Measurements from ENCODE around the gene SPRING1.
A peak's percentile ranks its signal among the peaks of the same experiment; 100 is the strongest.

The SPRING1 gene

DNA sequence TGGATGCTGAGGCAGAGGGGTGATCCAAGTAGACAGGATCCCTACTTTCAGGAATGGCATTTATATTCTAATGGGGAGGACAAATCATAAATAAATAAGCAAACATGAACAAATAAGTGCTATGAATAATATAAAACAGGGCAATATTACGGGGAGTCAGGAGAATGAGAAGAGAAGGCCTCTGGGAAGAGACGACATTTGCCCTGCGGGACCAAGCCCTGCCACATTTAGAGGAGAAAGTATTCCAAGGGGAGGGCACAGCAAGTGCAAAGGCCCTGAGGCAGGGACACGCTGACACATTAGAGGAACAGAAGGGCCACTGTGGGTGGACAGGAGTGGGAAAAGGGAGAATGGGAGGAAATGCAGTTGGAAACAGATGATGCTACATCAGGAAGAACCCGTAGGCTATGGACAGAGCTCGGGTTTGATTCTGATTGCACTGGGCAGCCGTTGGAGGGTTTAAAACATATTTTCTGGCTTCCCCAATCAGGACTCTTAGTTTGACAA, 1.6 kb upstream of the SPRING1 start:
- H3K27ac ChIP-seq (ENCODE audit: low read depth, low read length) = no peak overlapping the region
- no peaks in the 10 kb centered on the region for H3K9me3 ChIP-seq (ENCODE audit: control insufficient read depth, insufficient read depth, low read length)
- no peak overlapping the region for H3K9ac ChIP-seq (ENCODE audit: low read depth, low read length)
- H3K36me3 ChIP-seq (ENCODE audit: control insufficient read depth, insufficient read depth, low read length) = peaks cover 39% of the 10 kb centered on the region
- no peak overlapping the region; the same call in 1 of the 2 replicates for H3K4me3 ChIP-seq (ENCODE audit: low read depth, low read length)
- H3K4me1 ChIP-seq (ENCODE audit: control insufficient read depth, insufficient read depth, low read length) = no peaks in the 10 kb centered on the region
- no peaks in the 10 kb centered on the region for H3K27me3 ChIP-seq (ENCODE audit: control insufficient read depth, insufficient read depth, low read length)

DNA sequence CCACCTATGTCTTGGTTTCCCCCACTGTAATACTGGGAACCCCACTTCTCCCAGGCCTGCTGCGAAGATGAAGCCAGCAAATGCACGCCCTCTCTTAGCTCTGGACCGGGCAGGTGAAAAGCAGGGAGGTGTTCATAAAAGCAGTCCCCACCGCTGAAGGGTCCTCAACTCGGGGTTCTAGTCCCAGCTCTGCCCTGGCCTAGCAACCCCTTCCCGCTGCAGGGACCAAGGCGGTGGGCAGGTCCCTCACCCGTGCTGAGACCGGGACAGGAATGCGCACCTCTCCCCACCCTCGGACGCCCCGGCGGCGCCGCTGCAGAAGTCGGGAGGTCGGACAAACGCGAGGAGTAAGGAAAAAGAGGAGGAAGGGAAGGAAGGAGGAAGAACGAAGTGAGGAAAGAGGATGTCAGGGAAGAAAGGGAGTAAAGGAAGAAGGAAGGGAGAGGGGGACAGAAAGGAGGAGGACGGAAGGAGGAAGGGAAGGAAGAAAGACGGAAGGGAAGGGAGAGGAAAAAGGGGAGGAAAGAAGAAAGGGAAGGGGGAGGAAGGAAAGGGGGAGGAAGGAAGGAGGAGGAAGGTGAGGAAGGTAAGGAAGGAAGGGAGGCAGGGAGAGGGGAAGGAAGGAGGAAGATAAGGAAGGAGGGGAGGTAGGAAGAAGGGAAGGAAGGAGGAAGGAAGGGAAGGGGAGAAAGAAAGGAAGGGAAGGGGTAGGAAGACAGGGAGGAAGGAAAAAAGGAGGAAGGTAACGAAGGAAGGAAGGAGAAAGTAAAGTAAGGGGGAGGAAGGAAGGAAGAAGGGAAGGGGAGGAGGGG, 701 bp downstream of the SPRING1 start:
- no peaks in the 10 kb centered on the region for H3K27me3 ChIP-seq (ENCODE audit: control insufficient read depth, insufficient read depth, low read length)
- H3K27ac ChIP-seq (ENCODE audit: low read depth, low read length) = no peak overlapping the region
- H3K36me3 ChIP-seq (ENCODE audit: control insufficient read depth, insufficient read depth, low read length) = peaks cover 38% of the 10 kb centered on the region
- H3K9ac ChIP-seq (ENCODE audit: low read depth, low read length) = peak overlapping the region; percentile 69
- H3K4me1 ChIP-seq (ENCODE audit: control insufficient read depth, insufficient read depth, low read length) = no peaks in the 10 kb centered on the region
- peak overlapping the region; percentile 85 for H3K4me3 ChIP-seq (ENCODE audit: low read depth, low read length)
- H3K9me3 ChIP-seq (ENCODE audit: control insufficient read depth, insufficient read depth, low read length) = no peaks in the 10 kb centered on the region

DNA sequence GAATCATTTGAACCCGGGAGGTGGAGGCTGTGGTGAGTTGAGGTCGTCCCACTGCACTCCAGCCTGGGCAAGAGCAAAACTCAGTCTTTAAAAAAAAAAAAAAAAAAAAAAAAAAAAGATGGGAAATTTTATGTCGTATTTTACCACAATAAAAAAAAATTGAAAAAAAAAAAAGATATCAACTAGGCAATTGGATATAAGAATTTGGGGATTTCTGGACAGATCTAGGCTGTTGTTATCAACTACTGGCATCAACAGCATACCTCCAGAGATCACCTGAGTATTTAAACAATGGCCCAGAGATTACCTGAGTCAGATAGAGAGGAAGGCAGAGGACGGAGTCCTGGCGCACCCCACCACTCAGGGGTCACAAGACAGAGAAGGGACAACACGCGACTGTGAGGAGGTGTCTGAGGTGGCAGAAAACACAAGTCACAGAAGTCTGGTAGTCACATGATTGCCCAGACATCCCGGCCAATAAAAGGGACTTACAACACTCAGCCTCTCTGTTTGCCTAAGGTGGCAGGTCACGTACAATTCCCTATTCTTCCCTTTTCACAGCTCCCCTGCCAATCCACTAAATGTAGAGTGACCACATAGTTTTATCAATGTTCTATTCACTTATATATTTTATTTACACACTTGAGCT, 1.8 kb downstream of the SPRING1 start:
- Histone ChIP-seq H3K27me3 (ENCODE audit: control insufficient read depth, insufficient read depth, low read length) (no peaks in the 10 kb centered on the region), H3K36me3 (ENCODE audit: control insufficient read depth, insufficient read depth, low read length) (peaks cover 27% of the 10 kb centered on the region), H3K4me1 (ENCODE audit: control insufficient read depth, insufficient read depth, low read length) (no peaks in the 10 kb centered on the region), H3K9me3 (ENCODE audit: control insufficient read depth, insufficient read depth, low read length) (no peaks in the 10 kb centered on the region), H3K27ac (ENCODE audit: low read depth, low read length) (no peak overlapping the region), H3K9ac (ENCODE audit: low read depth, low read length) (no peak overlapping the region), H3K4me3 (ENCODE audit: low read depth, low read length) (peak overlapping the region; percentile 85)

DNA sequence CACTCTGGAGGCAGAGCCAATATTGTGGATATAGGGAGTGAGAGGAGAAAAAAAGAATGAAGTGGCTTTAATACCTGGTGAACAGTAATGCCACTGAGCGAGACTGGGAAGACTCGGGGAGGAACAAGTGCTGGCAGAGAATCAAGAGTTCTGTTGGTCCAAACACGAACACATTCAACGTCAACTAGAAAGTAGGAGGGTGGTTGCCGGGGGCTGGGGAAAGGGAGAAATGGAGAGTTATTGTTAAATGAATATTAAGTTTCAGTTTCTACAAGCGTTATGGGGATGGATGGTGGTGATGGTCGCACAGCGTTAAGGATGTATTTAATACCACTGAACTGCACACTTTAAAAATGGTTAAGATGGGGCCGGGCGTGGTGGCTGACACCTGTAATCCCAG, 2.8 kb downstream of the SPRING1 start:
- H3K9me3 ChIP-seq (ENCODE audit: control insufficient read depth, insufficient read depth, low read length) = no peaks in the 10 kb centered on the region
- H3K9ac ChIP-seq (ENCODE audit: low read depth, low read length) = no peak overlapping the region
- H3K4me1 ChIP-seq (ENCODE audit: control insufficient read depth, insufficient read depth, low read length) = no peaks in the 10 kb centered on the region
- H3K27me3 ChIP-seq (ENCODE audit: control insufficient read depth, insufficient read depth, low read length) = no peaks in the 10 kb centered on the region
- H3K4me3 ChIP-seq (ENCODE audit: low read depth, low read length) = no peak overlapping the region
- no peak overlapping the region for H3K27ac ChIP-seq (ENCODE audit: low read depth, low read length)
- peaks cover 18% of the 10 kb centered on the region for H3K36me3 ChIP-seq (ENCODE audit: control insufficient read depth, insufficient read depth, low read length)

DNA sequence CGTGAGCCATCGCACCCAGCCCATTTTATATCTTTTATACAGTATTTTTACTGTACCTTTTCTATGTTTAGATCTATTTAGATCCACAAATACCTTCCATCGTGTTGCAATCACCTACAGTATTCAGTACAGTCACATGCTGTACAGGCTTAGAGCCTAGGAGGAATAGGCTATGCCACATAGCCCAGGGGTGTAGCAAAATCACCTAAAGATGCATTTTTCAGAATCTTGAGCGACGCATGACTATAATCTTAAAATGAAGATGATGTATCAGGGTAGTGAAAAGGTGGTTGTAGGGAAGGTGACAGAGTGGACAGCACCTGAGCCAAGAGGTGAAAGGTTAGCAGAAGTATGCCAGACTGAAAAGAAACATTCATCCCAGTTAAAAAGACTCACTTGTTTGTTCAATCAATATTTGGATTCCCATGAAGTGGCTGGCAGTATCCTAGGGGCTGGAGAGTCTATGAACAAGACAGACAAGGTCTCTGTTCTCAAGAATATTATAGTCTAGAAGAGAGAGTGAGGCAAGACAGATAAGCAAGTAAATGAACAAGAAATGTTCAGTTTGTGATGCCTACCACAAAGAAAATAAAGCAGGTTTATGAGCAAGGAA, 3.6 kb downstream of the SPRING1 start:
- H3K36me3 ChIP-seq (ENCODE audit: control insufficient read depth, insufficient read depth, low read length) = peaks cover 18% of the 10 kb centered on the region

DNA sequence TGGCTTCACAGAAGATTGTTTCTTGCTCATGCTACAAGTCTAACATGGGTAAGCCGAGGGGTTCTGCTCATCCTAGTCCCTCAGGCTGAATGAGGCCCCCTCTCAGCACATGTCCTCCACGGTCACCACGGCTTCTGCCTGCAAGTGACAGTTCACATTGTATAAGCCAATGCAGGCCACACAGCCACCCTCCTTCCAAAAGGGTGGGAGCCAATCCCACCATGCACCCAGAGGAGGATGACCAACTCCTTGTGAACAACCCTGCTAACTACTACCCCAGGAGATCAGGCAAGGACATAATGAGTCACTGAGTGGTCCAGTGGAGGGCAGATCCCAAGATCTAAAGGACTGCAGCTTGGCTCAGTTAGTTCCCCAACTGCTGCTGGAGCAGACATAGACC, 6.1 kb downstream of the SPRING1 start:
- Histone ChIP-seq H3K4me3 (ENCODE audit: low read depth, low read length) (no peak overlapping the region), H3K27ac (ENCODE audit: low read depth, low read length) (no peak overlapping the region), H3K36me3 (ENCODE audit: control insufficient read depth, insufficient read depth, low read length) (peaks cover 18% of the 10 kb centered on the region), H3K9me3 (ENCODE audit: control insufficient read depth, insufficient read depth, low read length) (no peaks in the 10 kb centered on the region), H3K27me3 (ENCODE audit: control insufficient read depth, insufficient read depth, low read length) (no peaks in the 10 kb centered on the region), H3K9ac (ENCODE audit: low read depth, low read length) (no peak overlapping the region), H3K4me1 (ENCODE audit: control insufficient read depth, insufficient read depth, low read length) (peaks cover 5% of the 10 kb centered on the region)

More for the DNA sequence above, 3.6 kb downstream of the SPRING1 start:
- Histone ChIP-seq H3K9ac (ENCODE audit: low read depth, low read length) (no peak overlapping the region), H3K9me3 (ENCODE audit: control insufficient read depth, insufficient read depth, low read length) (no peaks in the 10 kb centered on the region), H3K27me3 (ENCODE audit: control insufficient read depth, insufficient read depth, low read length) (no peaks in the 10 kb centered on the region), H3K4me1 (ENCODE audit: control insufficient read depth, insufficient read depth, low read length) (no peaks in the 10 kb centered on the region), H3K27ac (ENCODE audit: low read depth, low read length) (no peak overlapping the region), H3K4me3 (ENCODE audit: low read depth, low read length) (no peak overlapping the region)

DNA sequence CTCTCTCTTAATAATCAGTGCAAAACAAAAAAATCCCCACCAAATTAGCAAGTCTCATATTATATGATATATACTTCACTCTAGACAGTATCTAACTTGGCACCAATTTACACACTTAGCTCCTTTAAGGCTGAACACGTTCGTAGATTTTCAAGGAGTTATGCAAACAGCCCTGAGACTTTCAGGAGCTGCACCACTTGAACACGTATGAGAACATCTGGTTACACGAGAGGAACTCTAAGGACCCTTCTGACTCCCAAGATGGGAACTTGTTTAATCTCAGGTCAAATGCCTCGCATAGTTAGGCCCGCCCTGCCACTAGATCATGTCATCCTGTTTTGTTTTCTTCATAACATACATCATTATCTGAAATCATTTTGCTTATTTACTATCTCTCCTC, 10.0 kb downstream of the SPRING1 start:
- Histone ChIP-seq H3K36me3 (ENCODE audit: control insufficient read depth, insufficient read depth, low read length) (no peaks in the 10 kb centered on the region; the same call in 1 of the 2 replicates), H3K4me3 (ENCODE audit: low read depth, low read length) (no peak overlapping the region), H3K9me3 (ENCODE audit: control insufficient read depth, insufficient read depth, low read length) (no peaks in the 10 kb centered on the region), H3K9ac (ENCODE audit: low read depth, low read length) (no peak overlapping the region), H3K4me1 (ENCODE audit: control insufficient read depth, insufficient read depth, low read length) (peaks cover 11% of the 10 kb centered on the region), H3K27ac (ENCODE audit: low read depth, low read length) (no peak overlapping the region), H3K27me3 (ENCODE audit: control insufficient read depth, insufficient read depth, low read length) (no peaks in the 10 kb centered on the region)

DNA sequence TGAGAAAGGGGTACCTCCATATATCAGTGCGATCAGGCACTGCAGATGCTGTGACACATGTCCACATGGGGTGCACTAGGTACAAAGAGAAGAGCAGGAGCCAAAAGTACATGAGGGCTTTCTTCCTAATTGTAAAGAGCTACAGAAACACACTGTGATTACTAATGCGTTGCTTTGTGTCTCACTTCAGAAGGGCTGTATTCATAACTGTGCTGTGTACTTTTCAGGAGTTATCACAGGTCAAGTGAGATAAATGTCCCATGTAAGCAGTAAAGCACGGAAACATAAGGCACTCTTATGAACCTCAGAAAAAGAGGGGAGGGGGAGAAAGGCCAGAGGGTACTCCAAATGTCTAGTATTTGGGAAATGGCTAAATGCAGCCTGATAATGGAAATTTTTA, 10.6 kb downstream of the SPRING1 start:
- Histone ChIP-seq H3K27me3 (ENCODE audit: control insufficient read depth, insufficient read depth, low read length) (no peaks in the 10 kb centered on the region), H3K36me3 (ENCODE audit: control insufficient read depth, insufficient read depth, low read length) (peaks cover 5% of the 10 kb centered on the region), H3K9me3 (ENCODE audit: control insufficient read depth, insufficient read depth, low read length) (no peaks in the 10 kb centered on the region), H3K27ac (ENCODE audit: low read depth, low read length) (peak overlapping the region; percentile 68), H3K9ac (ENCODE audit: low read depth, low read length) (no peak overlapping the region), H3K4me3 (ENCODE audit: low read depth, low read length) (no peak overlapping the region), H3K4me1 (ENCODE audit: control insufficient read depth, insufficient read depth, low read length) (peaks cover 11% of the 10 kb centered on the region)

DNA sequence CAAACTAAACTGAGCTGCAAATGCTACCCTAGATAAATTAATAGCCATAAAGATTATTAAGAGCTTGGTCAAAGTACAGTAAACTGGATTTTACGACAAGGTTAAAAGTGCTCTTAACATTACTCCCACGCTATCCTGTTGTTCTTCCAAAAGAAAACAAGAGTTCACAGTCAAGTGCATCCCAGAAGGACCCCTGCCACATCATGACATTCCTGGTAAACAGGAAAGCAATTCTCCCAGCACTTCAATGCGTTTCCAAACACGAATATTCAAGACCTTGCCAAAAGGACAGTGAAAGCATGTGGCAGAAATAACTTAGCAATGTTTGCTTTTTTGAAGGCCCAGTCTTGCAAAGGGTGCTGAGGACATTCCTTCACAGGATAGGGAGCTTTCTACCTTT, 11.2 kb downstream of the SPRING1 start:
- no peak overlapping the region for H3K9ac ChIP-seq (ENCODE audit: low read depth, low read length)
- no peaks in the 10 kb centered on the region for H3K27me3 ChIP-seq (ENCODE audit: control insufficient read depth, insufficient read depth, low read length)
- H3K27ac ChIP-seq (ENCODE audit: low read depth, low read length) = peak overlapping the region; percentile 68
- no peak overlapping the region for H3K4me3 ChIP-seq (ENCODE audit: low read depth, low read length)
- H3K4me1 ChIP-seq (ENCODE audit: control insufficient read depth, insufficient read depth, low read length) = peaks cover 11% of the 10 kb centered on the region
- no peaks in the 10 kb centered on the region for H3K9me3 ChIP-seq (ENCODE audit: control insufficient read depth, insufficient read depth, low read length)
- peaks cover 10% of the 10 kb centered on the region for H3K36me3 ChIP-seq (ENCODE audit: control insufficient read depth, insufficient read depth, low read length)

DNA sequence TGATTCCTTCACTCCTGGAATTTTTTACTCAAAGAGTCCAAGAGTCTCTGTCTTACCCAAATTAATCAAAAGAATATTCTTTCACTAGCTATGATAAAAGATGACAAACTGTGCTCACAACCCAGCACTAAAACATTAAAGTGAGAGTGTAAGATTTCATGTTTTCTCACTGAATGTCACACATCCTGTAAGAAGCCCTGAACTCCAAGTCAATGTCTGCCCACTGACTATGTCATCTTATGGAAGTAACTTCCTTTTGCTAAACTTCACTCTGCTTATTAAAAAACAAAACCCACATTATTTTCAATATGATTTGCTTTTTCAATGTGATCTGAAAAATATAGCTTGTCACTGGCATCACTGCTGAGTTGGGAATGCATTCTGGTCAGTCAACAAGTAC, 15.6 kb downstream of the SPRING1 start:
- Histone ChIP-seq H3K4me1 (ENCODE audit: control insufficient read depth, insufficient read depth, low read length) (peaks cover 23% of the 10 kb centered on the region), H3K4me3 (ENCODE audit: low read depth, low read length) (no peak overlapping the region), H3K9me3 (ENCODE audit: control insufficient read depth, insufficient read depth, low read length) (no peaks in the 10 kb centered on the region), H3K9ac (ENCODE audit: low read depth, low read length) (no peak overlapping the region), H3K36me3 (ENCODE audit: control insufficient read depth, insufficient read depth, low read length) (peaks cover 41% of the 10 kb centered on the region), H3K27ac (ENCODE audit: low read depth, low read length) (no peak overlapping the region), H3K27me3 (ENCODE audit: control insufficient read depth, insufficient read depth, low read length) (no peaks in the 10 kb centered on the region)
